NCI-H345 (cell line): ENCODE data around the gene PSRC1.

Experiments used
- DNase-seq: peaks from one replicate; lab custom pipeline; 2025; lab: John Stamatoyannopoulos, UW

The PSRC1 gene

GRCh38 chr1:109272021-109272799 lies 10.7 kb downstream of the PSRC1 start:
- no peak for DNase-seq

- DNase-seq, result no peak
Measured at GRCh38 chr1:109271458-109271857, 11.5 kb downstream of the PSRC1 start.

DNA sequence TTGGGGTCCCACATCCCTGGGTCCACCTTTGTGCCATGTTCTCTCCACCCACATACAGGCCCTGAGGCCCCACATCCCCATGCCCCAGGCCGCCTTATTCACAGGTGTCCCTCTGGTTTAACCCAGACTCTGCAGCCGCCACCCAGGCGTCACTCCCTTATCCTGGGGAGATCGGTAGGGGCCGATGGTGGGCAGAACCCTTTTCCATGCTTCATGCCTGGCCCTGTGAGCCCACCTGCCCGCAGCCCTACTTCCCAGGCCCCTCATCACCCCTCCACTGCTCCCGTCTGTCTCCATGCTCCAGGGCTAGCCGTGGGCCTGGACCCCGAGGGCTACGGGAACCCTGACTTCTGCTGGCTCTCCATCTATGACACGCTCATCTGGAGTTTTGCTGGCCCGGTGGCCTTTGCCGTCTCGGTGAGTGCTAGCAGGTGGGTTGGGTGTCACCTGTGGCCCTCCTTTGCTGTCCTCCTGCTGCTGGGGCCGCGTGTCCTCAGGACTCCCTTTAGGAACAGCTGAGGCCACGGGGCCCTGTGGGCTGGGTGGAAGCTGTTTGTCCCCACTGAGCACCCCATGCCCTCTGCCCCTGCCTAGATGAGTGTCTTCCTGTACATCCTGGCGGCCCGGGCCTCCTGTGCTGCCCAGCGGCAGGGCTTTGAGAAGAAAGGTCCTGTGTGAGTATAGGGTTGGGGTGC lies 12.2 kb downstream of the PSRC1 start:
- DNase-seq, result no peak

- DNase-seq, result no peak
Measured at GRCh38 chr1:109269981-109270622, 12.8 kb downstream of the PSRC1 start.

GRCh38 chr1:109269212-109269980 lies 13.5 kb downstream of the PSRC1 start:
- DNase-seq, result no peak

DNA sequence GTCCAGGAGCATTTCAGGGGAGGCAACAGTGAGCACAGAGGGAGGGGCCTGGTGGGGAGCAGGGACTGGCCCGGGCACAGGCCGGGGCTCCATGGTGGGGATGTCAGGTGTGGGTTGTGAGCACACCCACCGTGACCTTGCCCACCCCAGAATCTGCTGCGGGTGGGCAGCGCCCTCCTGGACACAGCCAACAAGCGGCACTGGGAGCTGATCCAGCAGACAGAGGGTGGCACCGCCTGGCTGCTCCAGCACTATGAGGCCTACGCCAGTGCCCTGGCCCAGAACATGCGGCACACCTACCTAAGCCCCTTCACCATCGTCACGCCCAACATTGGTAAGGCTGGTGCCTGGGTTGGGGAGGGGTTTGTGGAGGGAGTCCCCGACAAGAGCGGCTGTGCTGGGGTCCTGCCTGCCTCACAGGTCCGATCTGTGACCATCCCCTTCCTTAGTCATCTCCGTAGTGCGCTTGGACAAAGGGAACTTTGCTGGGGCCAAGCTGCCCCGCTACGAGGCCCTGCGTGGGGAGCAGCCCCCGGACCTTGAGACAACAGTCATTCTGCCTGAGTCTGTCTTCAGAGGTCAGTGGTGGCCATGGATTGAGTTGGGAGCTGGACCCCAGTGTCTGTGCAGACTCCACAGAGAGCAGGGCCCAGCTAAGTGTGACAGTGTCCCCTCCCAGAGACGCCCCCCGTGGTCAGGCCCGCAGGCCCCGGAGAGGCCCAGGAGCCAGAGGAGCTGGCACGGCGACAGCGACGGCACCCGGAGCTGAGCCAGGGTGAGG lies 14.3 kb downstream of the PSRC1 start:
- DNase-seq, result no peak

- DNase-seq, result no peak
Measured at GRCh38 chr1:109267743-109268300, 15.1 kb downstream of the PSRC1 start.

- DNase-seq, result no peak
Measured at GRCh38 chr1:109266965-109267364, 16.0 kb downstream of the PSRC1 start.

DNA sequence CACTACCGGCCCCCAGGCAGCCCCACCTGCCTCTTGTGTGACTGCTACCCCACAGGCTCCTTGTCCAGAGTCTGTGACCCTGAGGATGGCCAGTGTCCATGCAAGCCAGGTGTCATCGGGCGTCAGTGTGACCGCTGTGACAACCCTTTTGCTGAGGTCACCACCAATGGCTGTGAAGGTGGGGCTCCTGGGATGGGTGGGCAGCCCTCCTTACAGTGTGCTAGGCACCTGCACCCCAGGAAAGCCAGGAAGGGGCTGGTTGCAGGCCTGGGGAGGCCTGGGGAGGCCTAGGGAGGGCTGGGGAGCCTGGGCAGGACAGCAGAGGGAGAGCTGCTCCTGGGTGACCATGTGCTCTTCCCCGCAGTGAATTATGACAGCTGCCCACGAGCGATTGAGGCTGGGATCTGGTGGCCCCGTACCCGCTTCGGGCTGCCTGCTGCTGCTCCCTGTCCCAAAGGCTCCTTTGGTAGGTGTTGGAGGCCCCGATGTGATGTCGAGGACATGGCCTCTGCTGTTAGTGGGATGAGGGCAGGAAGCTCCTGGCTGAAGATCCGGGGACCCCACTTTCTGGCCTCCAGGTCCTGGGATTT lies 17.1 kb downstream of the PSRC1 start:
- DNase-seq, result no peak

DNA sequence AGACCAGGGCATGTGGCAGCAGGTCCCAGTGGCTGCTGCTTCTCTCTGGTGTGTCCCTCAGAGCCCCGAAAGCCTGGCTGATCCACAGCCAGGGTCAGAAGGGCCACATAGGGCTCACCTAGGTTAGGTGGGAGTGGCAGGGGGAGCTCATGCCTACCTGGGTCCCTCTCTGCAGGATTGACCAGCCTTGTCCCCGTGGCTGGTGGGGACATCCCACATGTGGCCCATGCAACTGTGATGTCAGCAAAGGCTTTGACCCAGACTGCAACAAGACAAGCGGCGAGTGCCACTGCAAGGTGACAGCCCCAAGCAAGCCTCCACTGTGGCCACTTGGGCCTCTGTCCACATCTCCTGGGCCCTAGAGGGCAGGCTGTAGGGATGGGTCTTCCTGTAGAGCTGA lies 17.9 kb downstream of the PSRC1 start:
- no peak for DNase-seq

GRCh38 chr1:109264379-109264755 lies 18.6 kb downstream of the PSRC1 start:
- DNase-seq, result no peak

- peak; percentile 44 for DNase-seq
Measured at GRCh38 chr1:109263597-109264378, 19.2 kb downstream of the PSRC1 start.

DNA sequence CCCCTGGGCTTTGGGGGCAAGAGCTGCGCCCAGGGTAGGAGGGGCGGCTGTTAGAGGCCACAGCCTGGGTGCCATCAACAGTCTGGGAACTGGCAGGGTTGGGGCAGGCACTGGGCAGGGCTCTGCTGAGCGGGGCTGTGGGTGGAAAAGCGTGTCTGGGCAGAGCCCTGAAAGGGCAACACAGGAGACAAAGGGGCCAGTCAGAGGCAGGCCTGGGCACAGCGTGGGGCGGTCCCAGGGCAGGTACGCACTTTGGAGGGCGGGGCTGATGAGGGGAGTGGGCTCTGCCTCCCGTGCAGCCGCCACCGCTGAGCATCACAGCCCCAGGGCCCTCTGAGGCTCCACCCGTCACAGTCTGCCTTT lies 19.7 kb downstream of the PSRC1 start:
- DNase-seq, result peak; percentile 35

DNA sequence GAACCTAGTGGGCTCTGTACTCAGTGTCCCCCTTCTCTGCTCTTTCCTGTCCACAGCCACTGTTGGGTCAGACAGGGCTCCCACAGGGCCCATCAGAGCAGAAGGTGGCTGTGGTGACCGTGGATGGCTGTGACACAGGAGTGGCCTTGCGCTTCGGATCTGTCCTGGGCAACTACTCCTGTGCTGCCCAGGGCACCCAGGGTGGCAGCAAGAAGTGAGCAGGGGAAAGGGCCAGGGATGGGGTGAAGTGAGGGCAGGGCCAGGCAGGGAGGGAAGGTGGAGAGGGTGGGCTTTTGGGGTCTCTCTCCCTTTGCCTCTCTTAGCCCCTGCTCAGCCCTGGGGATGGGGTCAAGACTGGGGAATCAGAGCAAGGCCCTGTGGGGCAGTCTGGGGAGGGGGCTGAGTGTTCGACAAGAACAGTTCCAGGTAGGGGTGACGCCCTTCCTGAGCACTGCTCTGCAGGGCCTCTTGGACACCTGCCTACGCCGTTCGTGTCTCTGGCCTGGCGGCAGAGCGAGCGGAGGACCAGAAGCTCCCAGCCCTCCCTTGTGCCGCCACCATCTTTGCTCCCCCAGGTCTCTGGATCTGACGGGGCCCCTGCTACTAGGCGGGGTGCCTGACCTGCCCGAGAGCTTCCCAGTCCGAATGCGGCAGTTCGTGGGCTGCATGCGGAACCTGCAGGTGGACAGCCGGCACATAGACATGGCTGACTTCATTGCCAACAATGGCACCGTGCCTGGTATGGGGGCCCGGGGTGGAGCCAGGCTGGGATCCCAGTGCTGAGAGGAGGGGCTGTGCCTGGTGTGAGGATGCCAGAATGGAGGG lies 20.5 kb downstream of the PSRC1 start:
- DNase-seq, result no peak

GRCh38 chr1:109261578-109261977 lies 21.4 kb downstream of the PSRC1 start:
- no peak for DNase-seq

DNA sequence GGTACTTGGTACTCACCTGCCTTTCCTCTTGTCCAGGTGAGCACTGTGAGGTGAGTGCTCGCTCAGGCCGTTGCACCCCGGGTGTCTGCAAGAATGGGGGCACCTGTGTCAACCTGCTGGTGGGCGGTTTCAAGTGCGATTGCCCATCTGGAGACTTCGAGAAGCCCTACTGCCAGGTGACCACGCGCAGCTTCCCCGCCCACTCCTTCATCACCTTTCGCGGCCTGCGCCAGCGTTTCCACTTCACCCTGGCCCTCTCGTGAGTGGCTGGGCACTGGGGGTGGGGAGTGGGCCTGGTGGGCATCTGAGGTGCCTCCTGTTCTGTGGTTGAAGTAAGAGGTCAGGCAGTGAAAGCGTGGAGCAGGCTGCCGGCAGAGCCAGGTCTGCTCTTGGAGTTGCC lies 21.9 kb downstream of the PSRC1 start:
- DNase-seq, result no peak

GRCh38 chr1:109259674-109260557 lies 23.0 kb downstream of the PSRC1 start:
- no peak for DNase-seq
